Activated CD4-positive, alpha-beta T cell treated with anti-CD3 and anti-CD28 coated beads, Interleukin-2, Interleukin-4, amounts not matched to agents 100 ng/mL and 50 ng/mL, durations not matched to agents 16 hours and 8 hours (primary cell): ENCODE measurements around the gene TRAPPC2B.
A peak's percentile ranks its signal among the peaks of the same experiment; 100 is the strongest.

Source experiments
- DNase-seq: peaks from one replicate; pipeline ENCODE4 v3.0.0-alpha.2; 2020; ENCODE audit warnings: low spot score

TRAPPC2B gene

GRCh38 chr19:57362997-57363687 is at the start of gene TRAPPC2B, which contains the start of gene ZNF547:
Gene TRAPPC2B (plus strand): TSS chr19:57363551. CDS start chr19:57364834, 1,283 bp downstream.
Gene ZNF547 (plus strand): TSS chr19:57363551. CDS start chr19:57368556, 5,005 bp downstream.
- DNase-seq: peak; percentile 98

- no peak for DNase-seq
These were observed 49.2 kb upstream of the TRAPPC2B start for GRCh38 chr19:57314146-57314545.

DNA sequence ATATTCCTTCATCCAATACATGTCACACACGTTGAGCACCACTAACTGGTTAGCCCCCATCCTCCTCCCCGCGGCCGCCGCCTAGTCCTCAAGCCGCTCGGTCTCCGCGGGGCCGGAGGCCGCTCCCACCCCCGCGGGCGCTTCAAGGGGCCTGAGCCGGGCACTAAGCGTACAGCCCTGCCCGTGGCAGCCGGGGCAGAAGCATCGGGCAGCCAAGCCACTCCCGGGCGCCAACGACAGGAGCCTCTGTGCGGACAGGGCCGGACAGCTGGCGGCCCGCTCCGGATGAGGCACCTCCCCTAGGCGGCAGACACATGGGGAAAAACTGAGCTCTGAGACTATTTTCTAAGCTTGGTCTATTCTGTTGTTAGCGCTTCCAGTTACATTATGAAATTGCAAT is 45.8 kb upstream of the TRAPPC2B start:
- DNase-seq: no peak

- DNase-seq: no peak
These were observed 43.5 kb upstream of the TRAPPC2B start for GRCh38 chr19:57319869-57320179.

- peak; percentile 95 for DNase-seq
These were observed 42.9 kb upstream of the TRAPPC2B start, which contains the start of gene ZNF543 for GRCh38 chr19:57320180-57321084. Gene ZNF543 (plus strand): TSS chr19:57320472. CDS start chr19:57320854, 382 bp downstream.

- no peak for DNase-seq
These were observed 42.2 kb upstream of the TRAPPC2B start for GRCh38 chr19:57321116-57321515.

GRCh38 chr19:57321751-57322150 is 41.6 kb upstream of the TRAPPC2B start:
- no peak for DNase-seq

DNA sequence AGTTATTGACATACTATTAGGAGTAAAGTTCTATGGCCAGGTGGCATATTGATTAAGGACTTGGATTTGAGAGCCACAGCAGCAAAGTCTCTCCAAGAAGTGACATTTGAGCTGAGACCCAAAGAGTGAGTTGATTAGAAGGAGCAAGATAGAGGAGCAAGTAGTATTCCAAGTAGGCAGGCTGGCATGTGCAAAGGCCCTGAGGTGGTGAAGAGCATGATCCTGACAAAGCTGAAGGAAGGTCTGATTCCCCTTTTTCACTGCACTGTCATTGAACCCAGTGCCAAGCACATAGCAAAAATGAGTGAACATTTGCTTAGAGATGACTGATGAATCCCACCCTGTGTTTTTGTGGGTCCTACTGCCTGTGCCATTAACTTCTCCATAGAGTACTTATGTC is 38.4 kb upstream of the TRAPPC2B start:
- DNase-seq: no peak

DNA sequence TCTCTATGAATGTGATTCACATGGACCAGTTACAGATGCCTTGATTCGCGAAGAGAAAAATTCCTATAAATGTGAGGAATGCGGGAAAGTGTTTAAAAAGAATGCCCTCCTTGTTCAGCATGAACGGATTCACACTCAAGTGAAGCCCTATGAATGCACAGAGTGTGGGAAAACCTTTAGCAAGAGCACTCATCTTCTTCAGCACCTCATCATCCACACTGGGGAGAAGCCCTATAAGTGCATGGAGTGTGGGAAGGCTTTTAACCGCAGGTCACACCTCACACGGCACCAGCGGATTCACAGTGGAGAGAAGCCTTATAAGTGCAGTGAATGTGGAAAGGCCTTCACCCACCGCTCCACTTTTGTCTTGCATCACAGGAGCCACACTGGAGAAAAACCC is 35.4 kb upstream of the TRAPPC2B start:
- DNase-seq: no peak

DNA sequence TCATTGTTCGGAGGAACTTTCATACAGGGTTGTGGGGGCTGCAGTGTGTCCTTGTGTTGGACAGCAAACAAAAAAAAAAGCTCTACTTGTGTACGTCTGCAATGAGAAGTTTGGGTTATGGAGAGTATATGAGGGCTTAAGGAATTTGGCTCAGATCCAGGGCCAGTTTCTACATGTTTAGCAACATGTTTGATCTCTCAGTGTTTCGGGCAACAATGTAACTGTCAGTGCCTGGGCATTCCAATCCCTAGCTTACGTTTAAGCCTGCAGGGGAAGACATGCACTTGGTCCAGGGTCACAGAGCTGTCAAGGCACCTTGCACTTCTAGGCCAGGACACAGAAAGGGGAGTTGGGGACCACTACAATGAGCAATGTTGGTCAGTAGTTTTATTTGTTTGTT is 29.2 kb upstream of the TRAPPC2B start:
- no peak for DNase-seq

DNA sequence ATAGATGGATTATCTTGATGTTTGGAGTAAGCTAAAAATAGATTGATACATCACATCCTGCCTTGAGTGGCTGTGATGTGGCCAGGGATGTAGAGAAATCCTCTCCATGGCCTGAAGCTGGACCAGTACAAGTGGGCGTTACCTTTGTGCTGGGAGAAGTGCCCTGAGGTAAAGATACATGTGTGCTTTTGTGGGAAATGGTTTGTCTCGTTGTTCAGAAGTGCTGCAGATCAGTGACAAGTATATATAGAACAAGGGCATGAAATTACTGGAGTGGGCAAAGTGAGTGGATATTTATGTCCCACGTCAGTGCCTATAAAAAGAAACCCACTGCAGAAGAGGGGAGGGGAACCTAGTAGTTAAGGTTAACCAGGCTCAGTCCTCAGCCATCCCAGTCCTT is 24.5 kb upstream of the TRAPPC2B start:
- no peak for DNase-seq

DNA sequence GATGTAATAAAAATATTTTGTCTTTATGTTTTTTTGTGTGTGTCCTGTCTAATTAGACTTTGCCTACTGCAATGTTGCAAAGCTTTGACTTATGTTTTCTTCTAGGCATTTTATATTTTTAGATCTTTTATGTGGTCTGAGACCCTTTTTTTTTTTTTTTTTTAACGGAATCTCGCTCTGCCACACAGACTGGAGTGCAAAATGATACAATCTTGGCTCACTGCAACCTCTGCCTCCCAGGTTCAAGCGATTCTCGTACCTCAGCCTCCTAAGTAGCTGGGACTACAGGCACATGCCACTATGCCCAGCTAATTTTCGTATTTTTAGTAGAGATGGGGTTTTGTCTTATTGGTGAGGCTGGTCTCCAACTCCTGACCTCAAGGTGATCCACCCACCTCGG is 20.8 kb upstream of the TRAPPC2B start:
- no peak for DNase-seq

DNA sequence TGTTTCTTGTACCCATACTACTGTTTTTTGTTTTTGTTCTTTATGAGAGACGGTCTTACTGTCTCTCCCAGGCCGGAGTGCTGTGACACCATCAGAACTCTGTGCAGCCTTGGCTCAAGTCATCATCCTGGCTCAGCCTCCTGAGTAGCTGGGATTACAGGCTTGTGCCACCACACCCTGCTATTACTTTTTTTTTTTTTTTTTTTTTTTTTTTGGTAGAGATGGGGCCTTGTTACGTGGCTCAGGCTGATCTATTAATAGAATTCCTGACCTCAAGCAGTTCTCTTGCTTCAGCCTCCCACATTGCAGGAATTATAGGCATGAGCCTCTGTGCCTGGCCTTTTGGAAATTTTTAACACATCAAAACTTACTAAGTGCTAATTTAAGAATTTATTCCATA is 15.2 kb upstream of the TRAPPC2B start:
- DNase-seq: no peak

DNA sequence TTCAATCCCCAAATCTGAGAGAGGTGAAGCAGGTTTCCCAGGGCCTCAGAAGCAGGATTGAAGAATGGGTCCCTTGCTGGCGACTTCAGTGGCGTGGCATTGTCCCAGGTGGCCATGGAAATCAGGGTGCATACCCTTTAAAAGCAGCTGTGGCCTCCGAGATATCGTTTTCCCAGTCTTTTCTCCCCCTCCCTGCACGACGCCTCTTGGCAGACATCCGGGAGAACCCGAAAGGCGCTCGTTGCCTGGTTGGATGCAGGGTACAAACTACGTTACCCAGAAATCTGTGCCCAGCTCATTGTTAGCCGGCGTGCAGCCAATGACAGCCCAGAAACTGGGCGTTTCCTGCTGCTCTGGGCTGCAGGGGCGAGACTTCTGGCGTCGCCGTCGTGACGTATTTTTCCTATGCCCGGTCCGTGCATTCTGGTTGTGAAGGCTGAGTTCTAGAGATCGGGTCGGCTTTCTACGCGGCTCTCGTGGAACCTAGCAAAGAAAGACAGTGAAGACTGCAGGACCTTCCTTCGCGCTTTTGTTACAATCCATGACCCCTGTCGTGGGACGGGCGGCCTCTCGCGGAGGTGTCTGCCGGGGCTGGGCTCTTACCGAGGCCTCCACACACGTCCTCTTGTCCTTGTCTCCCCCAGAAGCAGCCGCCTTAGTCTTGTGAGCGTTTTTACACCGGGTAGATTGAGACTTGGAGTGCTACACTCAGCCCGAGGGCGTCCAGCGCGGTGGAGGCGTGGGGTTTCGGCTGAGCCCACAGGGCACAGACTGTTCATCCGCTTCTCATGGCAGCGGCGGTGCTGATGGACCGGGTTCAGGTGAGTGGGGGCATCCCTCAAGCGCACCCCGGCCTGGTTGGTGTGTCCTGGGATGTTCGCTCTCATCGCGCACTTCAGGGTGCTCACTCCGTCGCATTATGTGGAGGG is 12.2 kb upstream of the TRAPPC2B start, which contains the start of gene ZNF304:
Gene ZNF304 (plus strand): TSS at position 395 of the 929 bp plus-strand sequence. CDS start 394 bp downstream, at position 789.
- DNase-seq: peak; percentile 91

GRCh38 chr19:57351867-57352266 is 11.5 kb upstream of the TRAPPC2B start:
- no peak for DNase-seq

GRCh38 chr19:57355916-57356315 is 7.4 kb upstream of the TRAPPC2B start:
- no peak for DNase-seq

- DNase-seq: no peak
These were observed 5.9 kb upstream of the TRAPPC2B start for GRCh38 chr19:57357406-57357805.

DNA sequence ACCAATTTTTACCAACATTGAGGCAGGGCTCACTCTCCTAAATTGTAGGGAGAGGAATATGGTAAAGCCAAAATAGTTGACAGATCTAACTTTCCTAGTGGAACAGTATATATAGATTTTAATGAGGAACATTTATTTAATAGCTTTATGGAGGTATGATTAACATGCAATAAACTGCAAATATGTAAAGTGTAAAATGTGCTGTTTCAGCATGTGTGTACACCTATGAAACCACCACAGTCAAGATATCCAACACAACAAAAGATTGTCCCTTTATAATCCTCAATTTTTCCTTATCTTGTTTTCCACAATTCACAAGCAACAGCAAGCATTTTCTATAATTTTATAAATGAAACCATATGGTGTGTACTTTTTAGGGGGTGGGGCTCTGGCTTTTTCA is 4.1 kb upstream of the TRAPPC2B start:
- no peak for DNase-seq

DNA sequence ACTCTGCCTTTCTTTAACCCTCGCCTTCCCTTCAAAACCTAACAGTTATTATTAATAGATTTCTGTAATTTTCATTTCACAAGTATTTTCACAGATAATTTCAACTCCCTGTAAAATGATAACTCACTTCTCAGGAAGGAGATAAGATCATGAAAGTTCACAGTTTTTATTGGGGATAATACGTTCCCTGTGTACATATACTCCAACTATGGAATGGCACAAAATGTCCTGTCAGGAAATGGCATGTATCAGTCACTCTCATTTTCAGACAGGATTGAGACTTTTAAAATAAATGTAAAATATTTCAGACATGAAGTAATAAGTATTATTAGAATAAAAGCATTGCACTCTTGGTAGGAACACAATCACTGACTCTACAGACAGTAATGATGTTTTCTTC is 932 bp upstream of the TRAPPC2B start:
- DNase-seq: no peak

DNA sequence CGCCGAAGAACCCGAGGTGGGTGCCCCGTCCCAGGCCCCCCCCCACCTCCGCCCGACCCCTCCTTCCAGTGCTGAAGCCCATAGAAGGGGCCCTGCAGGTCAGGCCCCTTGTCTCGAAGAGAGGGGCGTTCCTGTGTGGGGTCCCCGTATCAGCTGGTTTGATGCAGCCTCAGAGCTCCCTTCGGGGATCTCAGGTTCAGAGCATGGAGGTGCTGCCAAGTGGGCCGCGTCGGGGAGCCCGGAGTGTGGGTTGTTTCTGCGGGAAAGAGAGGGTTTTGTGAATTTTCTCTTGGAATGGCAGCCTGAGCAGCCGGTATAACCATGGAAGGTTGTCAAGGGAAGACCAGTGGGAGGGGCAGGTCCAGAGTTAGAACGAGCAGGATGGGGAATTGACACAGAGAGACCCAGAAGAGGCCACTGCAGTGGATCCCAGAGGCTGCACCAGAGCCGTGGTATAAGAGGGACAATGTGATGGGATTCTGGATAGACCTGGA is 384 bp downstream of the TRAPPC2B start:
- no peak for DNase-seq

GRCh38 chr19:57366776-57367175 is 3.4 kb downstream of the TRAPPC2B start:
- DNase-seq: no peak

GRCh38 chr19:57374179-57374578 is 10.8 kb downstream of the TRAPPC2B start:
- no peak for DNase-seq
